Stimulated activated CD8-positive, alpha-beta memory T cell treated with anti-CD3 and anti-CD28 coated beads, Interleukin-4, amount 100 ng/mL, for 1 hour (primary cell): ENCODE results near the gene NPM3.

ENCODE experiments used
- DNase-seq, 2 donors: peaks; one replicate each; pipeline ENCODE4 v3.0.0-alpha.2; 2020; ENCODE audit warnings: low read depth in 2 of 2, low spot score in 1 of 2

Gene NPM3

DNA sequence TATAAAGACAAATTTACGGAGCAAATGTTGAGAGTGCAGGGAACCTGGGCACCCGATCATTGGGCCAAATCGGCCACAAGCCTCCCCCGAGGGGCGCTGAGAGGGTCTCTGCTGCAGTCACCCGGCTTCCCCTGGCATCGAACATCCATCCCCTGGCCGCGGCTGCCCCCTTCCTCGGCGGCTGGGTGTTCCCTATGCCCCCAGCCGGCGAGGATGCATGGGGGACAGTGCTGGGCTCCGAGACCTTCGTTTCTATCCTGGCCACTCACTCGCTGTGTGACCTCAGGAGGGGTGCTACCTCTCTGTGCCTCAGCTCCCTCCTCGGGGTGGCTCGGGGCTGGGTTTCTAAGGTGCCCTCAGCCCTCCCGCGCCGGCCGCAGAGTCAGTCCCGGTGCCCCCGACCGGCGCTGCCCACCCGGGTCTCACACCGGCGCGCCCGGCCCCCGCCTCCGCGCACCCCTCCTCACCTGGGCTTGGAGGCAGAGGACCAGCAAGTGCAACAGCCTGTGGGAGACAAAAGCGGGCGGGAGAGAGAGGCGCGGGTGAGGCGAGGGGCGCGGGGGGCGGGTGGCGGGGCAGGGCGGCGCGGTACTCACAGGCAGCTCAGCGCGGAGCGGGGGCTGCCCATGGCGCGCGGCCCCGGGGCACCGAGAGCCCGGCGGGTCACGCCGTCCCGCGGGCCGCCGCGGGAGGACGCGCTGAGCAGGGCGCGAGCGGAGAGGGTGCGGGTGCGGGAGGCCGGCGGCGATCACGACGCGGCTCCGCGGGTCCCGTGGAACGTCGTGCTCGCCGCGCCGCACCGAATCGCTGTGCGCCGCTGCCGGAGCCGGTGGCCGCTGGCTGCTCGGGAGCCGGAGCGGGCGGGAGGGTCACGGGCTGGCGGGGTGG lies 7.7 kb downstream of the NPM3 start, which contains the start of gene FGF8:
Gene FGF8 (minus strand): TSS at position 842 of the 888 bp plus-strand sequence. CDS start 214 bp downstream, at position 628.
- DNase-seq = no peak

DNA sequence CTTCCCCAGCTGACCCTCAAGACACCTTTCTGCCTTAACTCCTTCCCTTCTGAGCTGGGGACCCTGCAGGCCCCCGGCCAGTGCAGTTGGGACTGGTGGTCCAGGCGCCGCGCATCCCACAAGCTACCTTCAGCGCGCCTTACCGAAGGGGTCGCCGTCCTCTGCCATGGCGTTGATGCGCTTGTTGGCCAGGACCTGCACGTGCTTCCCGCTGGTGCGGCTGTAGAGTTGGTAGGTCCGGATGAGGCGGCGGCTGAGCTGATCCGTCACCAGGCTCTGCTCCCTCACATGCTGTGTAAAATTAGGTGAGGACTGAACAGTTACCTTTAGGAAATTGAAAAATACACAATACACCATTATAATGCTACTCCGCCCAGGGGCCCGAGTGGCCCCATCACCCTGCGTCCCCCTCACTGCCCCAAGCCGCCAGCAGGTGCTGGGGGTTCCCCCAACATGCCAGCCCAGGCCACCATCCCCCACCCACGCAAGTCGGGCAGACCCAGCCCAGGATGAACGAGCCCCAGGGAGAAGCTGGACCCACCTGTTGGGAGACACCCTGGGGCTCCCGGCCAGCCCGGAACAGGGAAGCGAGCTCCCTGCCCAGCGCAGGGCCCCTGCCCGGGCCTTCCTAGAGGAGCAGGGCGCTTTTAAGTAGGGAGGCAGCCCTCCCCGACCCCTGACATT lies 8.5 kb downstream of the NPM3 start:
- DNase-seq = no peak

DNA sequence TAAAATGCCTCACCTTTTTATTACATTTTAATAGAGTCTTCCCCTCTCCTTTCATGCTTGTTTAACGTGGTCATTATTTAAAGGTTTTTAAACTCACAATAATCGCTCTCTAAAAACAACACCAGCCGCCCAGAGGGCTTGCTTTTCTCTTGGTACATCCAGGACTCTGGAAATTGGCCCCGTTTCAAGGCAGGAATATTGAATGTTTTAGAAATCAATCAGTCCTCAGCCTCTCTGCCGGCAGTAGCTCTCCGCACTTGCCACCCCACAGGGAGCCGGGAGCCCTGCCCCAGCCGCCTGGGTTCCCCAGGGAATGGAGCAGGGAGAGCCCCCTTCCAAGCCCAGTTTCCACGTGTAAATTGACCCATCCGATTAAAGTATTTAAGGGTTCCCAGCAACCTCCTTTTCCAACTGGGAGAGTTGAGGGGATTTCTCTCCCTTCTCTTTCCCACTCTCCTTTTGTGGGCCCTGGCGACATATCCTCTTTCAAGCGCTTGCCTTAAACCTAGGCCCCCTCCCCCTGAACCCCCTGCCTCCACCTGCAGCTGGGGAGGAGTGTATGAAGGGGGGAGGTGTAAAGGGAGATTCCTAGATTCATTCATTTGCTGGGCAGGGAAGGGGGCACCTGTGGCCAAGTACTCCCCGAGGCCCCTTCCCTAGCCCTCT lies 9.2 kb downstream of the NPM3 start:
- DNase-seq = no peak

DNA sequence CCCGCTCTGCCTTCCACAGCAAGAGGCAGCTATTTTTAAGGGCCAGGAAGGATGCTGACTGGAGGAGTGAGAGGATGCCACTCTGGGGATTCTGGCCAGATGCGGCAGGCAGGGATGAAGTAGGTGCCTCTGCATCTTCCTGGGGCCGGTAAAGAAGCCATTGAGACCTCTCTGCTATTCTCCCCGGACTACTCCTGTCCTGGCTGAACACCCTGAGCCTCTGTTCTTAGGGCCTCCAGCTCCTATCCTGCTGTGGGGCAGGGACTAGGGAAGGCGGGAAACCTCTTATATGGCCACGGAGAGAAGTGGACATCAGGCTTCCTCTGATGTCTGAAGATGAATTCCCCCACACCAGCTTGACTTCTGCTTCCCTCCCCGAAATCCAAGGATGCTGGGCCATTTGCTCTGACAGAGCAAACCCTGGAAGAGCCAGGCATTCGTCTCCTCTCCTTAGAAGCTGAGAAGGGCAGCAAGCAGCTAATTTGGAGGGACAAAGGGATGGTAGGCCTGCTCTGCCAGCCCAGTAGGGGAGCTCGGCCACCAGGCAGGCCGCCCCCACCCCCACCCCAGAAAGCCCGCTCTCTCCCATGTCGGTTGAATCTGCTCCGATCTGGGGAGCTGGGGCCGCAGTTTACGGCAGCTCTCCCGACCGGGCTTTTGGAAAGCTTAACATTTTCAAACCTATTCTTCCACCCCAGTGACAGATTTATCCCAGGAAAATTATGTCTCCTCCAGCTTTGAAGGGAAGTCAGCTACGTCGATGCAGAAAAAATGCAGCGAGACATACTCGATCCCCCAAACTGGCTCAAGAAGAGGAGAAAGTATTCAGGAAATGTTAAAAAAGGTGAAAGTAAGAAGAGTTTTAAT lies 10.1 kb downstream of the NPM3 start:
- DNase-seq = no peak

DNA sequence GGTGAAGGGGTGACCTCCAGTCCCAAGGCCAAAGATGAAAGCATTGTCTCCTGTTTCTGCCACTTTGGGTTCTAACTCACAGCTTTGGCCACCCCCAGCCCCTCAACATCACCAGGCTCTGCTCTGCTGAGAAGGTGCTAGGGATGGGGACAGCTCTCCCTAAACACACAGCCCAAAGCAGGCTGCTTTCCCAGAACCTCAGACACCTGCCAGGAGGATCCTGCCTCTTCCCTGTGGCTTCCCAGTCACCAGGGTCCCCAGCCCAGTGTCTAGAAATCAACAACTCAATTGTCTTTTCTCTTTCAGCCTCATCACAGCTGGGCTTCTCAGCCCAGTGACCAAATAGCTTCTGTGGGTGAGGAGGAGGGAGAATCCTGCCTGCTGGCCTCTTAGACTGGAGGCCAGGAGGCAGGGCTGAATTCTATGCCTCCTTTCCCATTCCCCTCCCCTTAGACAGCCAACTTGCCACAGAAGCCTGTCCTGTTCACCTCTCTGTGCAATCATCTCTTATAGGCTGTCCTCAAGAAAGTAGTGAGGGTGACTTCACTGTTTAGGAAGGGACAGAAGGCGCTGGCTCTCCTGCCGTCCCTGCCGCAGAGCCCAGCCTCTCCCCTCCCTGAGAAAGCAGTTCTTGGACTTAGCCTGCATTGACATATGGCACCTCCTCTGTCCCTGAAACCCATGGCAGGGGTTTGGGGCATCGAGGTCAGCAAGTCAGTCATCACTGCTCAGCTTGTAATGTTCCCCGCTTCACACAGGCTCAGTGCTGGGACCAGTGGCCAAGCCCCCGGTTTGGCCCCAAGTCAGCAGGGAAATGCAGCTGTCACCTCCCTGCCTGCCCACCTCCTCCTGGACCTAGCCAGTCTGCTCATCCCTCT lies 11.0 kb downstream of the NPM3 start:
- no peak for DNase-seq

DNA sequence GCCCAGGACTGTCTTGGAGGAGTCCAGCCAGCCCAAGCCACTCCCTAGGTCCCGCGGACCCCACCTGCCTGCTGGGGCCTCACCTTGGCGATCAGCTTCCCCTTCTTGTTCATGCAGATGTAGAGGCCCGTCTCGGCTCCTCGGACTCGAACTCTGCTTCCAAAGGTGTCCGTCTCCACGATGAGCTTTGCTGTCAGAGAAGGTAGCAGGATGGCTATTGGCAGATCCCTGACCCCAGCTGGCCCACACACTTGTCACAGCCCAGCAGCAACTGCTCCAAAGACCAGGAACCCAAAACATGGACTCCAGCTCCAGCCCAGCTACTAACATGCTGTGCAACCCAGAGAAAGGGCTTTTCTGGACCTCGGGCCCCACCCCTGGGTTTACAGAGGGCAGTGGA lies 11.9 kb downstream of the NPM3 start:
- DNase-seq = no peak

DNA sequence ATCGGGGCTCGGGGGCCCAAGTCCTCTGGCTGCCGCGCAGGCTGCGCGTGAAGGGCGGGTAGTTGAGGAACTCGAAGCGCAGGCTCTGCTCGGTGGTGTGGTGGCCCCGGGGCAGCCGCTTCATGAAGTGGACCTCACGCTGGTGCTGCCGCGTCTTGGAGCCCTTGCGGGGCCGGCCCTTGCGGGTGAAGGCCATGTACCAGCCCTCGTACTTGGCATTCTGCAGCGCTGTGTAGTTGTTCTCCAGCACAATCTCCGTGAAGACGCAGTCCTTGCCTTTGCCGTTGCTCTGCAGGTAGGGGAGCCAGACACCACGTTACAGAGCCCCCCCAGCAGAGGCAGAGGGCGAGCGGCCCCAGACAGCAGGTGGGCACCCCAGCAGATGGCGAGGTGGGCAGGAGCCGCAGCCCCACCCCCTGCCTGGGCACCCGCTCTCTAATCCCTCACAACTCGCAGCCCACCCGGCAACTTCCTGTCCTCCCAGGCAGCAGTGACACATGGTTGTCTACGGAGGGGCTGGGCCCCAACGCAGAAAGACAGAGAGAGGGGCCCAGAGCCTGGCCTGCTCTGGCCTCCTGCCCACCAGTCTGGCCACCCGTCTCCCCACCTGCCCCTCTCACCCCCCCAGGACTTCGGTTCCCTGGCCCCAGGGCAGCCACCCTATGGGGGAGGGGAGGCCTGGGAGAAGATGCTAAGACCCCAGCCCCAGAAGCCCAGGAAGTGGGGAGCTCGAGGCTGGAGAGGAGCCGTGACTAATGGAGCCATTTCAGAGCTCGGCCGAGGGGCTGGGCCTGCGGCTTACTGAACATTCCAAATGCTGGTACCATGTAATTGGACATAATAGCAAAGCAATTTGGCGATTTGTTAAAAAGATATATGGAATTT lies 12.7 kb downstream of the NPM3 start:
- no peak for DNase-seq

DNA sequence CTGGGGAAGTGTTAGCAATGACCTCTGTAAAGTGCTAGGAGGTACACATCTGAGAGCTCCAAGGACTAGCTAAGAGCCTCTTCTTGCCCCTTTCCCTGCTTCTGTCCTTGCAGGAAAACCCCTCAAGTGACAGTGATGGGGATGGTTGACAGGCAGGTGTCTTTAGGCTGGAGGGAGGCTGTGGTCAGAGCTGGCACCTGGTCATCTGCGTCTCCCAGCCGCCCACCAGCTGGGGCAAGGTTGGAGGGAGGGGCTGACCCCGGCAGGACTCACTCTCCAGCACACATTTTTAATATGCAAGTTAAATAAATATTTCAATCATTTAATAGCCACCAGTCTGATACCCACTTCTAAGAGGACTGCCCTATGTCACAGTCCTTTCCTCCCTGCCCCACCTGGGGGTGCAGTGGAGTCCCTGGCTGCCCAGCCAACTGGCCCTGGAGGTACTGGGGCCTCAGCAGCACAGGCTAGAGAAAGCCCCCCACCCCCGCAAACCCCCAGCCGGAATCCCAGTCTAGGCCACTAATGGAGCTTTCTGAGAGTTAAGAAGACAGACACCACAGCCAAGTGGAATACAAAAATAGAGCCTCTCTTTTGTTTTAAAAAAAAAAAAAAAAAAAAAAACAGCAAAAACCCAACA lies 13.6 kb downstream of the NPM3 start:
- no peak for DNase-seq

DNA sequence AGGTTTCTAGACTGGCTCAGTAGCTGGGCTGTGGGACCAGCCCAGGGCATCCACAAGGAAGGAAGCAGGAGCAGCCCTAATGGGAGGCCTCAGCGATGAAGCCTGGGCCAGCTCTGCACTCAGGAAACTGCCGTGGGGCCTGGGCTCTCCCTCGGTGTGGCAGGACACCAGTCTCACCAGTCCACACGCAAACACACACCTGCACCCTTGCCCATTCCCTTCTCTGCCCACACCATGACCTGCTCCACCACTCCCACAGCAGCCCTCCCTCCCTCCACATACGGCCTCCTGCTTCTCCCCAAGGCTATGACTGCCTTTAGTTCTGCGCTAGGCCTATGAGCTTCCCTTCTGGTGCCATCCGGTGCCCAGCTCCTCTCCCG lies 14.5 kb downstream of the NPM3 start:
- no peak for DNase-seq

DNA sequence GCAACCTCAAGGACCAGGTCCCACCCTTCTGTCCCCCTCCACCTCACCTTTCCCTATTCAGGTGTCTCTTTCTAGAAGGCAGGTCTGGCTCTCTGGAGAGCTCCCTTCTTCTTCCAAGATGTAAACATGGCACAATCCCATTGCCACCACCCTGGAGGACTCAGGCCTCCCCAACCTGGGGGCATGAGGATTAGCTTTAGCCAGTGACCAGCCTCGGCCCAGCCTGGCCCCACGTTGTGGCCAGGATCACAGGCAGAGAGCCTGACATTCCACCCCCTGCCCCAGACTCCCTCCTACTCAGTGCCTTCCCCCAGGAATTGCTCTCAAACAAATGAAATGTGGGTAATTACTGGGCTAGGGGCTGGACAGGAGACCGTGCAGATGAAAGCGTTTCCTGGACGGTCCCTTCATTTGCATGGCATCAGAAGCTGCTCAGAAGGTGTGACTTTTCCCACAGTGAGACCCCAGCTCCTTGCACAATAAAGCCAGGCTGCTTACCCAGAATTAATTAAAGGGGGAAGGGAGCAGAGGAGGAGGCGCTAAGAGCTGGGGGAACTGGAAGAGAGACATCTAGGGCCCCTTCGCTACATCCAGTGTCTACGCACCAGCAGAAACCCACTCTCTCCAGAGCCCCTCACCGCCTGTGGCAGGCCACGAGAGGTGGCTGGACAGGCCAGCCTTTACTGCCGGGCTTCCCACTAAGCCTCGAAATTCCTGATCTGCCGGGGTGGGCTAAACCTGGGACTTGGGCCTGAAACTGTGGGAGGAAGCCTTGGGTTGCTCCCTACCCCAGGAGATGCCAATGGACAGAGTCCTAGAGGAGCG lies 15.1 kb downstream of the NPM3 start:
- no peak for DNase-seq

DNA sequence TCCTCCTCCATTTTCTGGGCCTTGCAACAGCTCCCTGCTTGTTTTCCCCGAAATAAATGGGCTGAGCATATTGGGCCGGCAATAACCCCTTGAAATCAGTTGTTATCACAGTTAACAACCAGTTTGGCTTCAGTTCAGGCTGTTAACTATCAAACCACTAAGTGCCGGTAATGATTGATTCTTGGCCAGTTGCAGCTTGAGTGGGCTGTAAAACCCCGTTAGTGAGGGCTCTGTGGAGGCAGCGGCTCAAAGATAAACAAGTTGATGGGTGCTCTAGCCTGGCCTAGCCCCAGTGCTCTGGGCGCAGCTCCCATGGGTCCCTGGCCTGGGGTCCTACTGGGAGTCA lies 15.7 kb downstream of the NPM3 start:
- no peak for DNase-seq

DNA sequence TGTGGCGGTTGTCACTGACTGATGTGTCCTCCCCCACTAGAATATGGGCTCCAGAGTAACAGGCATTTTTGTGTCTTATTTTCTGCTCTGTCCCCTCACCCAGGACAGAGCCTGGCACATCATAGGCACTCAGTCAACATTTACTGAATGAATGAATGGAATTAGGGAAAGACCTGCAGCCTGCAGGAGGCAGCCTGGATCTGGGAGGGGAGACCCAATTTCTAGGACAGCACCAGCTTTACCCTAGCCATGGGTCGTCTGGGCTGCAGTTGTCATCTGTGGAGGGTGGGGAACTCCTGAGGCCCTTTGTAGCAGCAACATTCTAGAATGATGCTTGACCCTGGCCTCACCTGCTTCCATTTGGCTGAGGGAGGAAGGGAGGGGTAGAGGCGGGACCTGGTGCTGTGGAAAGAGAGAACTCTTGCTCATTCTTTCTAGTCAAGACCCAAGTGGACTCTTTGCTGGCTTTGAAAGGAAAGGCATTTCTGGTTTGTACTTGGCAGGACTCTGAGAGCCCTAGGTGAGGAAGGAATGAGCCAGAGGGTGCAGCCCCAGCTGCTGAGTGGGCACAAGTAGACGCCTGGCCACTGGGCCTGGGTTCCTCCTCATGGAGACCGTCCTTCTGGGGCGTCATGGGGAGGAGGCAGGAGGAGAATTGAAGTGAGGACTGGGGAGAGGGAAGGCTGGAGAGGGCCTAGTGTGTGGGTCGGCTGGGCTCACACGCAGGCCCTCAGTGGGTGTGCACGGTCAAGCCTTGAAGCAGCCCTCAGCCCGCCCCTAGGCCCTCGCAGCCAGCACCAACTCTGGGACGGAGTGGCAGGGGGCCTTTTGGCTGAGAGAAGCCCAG lies 16.3 kb downstream of the NPM3 start:
- DNase-seq = no peak

DNA sequence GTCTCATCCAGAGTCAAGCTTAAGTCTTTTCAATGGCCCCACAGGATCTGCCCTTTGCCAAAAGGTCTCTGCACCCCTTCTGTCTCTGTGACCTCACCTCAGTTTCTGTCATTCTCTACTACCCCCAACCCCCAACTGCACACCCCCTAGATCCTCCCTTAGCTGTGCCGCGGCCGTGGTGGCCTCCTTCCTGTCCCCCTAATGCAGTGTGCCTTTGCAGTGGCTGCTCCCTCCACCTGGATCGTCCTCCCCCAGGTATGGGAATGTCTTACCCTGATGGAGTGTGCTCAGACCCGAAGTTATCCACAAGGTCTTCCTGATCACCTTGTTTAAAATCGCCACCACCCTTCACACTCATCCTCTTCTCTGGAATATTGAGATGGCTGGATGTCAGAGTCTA lies 16.9 kb downstream of the NPM3 start:
- DNase-seq = no peak

DNA sequence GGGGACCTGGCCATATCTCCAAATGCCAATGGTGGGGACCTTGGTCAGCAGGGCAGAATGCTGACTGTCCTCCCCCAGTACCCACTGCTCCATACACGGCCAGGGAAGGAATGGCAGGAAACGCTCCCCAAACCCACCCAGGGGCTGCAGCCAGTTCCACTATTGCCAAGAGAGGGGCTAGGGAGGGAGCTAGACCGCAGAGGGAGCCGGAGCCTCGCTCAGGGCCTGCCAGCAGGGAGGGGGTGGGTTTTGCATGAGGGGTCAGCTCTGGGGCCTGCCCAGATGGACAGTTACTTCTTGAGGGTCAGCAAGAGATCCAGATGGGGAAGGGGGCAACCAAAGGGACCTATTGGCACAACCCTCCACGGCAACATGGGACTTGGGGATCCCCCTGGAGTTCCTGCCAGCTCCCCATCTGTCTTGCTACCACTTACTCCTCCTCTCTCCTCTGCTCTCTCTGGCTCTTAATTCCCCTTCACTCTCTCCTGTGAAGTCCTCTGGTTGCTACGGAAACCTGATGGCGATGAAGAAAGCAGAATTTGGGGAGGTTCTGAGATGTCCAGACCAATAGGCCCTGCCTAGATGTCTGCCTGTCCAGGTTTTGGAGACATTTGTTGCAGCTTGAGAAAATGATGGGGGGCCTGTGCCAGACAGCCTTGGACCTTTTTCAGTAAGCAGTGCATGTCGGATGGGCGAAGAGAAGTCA lies 20.0 kb downstream of the NPM3 start:
- no peak for DNase-seq

DNA sequence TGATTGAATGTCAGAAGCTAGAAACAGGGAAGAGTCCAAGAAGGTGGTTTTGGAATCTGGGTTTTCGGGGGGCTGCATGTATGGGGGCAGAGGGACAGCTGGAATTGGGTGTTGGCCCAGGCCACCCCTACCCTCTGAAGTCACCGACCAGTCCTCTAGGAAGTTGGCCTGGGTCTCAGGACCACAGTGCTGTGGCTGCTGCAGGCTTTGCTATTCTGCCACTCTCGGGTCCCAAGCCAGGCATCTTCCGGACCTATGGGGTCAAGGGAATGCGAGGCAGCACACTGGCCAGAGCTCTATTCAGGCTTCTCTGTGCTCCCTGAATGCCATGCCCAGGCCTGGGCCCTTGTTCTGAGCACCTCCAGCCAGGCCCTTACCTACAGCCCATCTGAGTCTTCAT lies 20.5 kb downstream of the NPM3 start:
- no peak for DNase-seq

DNA sequence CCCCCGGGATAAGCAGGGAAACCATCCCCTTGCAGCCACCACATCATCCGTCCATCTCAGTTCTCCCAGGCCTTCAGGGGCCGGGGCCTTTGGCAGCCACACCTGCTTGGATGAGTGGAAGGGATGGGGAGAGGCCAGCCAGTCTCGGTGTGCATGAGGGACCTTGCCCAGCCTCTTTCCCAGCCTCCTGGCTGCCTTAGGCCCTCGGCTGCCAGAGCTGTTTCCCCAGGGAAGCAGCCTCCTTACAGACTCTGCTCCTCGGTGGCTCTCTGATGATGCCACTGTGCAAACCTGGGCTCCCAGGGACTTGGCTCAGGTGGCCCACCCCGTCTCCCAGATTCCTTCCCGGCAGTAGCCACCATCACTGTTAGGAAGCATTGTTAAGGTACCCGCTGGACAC lies 22.0 kb downstream of the NPM3 start:
- DNase-seq = no peak
